B cell (primary cell): ENCODE results near the gene HELB.

ENCODE experiments used
- CTCF ChIP-seq: fragments of 200-600 bp; IDR thresholded peaks from one replicate; pipeline ENCODE4 v1.8.0; 2022; ENCODE audit warnings: antibody characterized with exemption, mild to moderate bottlenecking
- EZH2 ChIP-seq: IDR thresholded peaks from 2 replicates; pipeline ENCODE4 v1.6.1; 2012; ENCODE audit warnings: borderline replicate concordance, low read depth, mild to moderate bottlenecking, moderate library complexity, low read length; ENCODE audit not compliant: insufficient read depth, poor library complexity, severe bottlenecking

DNA sequence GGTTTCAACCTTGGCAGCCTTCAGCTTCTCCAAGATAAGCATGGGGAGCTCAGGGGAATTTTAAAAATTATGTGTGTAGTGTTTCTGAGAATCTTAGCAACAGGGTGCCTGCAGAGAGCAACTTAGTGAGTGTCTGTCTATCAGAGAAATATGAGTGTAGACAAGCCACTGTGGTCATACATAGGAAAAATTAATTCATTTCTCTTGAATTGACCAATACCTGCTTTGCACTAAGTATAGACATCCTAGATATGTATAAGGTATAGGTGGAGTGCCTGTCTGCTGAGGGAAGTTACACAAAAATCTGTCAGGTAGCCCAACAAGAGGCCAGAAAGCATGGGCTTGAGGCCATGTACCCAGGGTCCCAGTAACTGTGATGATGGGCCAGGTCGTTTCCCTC, 20.7 kb downstream of the HELB start:
- TF ChIP-seq CTCF = no peak
- no peak for TF ChIP-seq EZH2
